NCI-H748 treated with DMSO at 0.1 percent for 48 hours (cell line): ENCODE data around the gene SEMA4C.

Experiments
- DNase-seq: peaks from one replicate; lab custom pipeline; 2025; lab: John Stamatoyannopoulos, UW

The SEMA4C gene

DNA sequence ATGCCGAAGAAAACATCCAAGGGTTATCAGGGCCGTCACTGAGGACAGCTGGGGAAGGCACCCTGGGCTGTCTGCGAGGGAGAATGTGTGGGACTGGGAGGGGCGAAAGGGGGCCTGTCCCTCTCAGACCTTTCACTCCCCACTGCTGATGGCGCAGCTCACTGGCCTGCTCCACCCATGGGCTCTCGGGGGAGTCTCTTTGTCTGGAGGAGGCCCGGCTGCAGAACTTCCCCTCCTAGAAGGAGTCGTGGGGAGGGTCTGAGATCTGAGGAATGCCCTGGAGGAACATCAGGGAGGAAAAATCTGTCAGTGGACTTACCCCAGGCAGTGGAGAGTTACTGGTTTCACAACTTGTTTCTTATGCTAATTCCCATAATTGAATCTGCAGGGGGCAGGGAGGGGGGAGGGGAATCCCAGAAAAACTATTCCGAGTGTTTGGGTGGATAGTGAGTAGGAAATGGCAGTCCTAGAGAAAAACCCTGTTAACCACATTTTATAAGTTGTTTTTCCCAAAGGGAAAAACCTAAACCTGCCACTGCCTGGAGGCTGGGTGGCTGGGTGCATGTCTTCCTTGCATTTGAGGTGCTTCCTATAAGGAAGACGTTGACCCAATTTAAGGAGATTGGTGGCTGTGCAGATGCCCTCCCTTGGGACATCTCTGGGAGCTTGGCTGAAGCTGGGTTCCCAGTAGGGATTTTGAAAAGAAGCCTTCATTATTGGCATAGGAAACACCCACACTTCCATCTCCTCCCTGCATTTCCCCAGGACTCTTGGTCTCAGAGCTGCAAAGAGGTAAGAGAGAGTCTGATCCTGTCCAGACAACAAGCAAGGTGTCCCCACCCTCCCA, 11.7 kb upstream of the SEMA4C start:
- DNase-seq: no peak

DNA sequence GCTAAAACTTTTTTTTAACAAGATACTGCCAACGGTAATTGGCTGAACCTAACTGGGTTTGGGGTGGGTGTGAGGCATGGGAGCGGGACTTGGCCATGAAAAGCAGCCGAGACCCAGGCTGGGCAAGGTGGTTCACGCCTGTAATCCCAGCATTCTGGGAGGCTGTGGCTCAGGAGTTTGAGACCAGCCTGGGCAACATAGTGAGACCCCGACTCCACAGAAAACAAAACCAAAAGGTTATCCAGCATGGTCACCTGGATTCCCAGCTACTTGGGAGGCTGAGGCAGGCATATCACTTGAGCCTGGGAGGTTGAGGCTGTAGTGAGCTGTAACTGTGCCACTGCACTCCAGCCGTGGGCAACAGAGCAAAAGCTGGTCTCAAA, 11.0 kb upstream of the SEMA4C start:
- DNase-seq: no peak

DNA sequence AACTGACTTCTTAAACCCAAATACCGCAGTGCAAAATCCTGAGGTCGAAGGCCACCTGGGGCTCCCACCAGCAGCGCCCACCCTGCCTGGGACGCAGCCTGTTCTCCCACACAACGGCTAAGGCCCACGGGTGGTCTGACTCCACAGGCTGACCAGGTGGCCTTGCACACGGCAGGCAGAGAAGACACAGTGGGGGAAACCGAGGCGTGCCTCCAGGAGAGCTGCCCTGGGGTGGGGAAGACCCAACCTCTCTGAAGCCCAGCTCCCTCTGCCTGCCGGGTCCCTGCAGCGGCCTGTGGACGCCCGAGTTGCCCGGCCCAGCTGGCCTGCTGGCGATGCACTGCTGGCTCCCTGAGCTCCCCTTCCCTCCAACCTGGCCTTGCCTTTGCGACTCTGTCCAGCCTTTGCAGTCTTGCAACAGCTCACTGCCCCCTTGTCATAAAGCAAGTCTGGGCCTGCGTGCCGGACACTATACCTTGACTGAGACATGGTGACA, 9.7 kb upstream of the SEMA4C start:
- DNase-seq: no peak

DNA sequence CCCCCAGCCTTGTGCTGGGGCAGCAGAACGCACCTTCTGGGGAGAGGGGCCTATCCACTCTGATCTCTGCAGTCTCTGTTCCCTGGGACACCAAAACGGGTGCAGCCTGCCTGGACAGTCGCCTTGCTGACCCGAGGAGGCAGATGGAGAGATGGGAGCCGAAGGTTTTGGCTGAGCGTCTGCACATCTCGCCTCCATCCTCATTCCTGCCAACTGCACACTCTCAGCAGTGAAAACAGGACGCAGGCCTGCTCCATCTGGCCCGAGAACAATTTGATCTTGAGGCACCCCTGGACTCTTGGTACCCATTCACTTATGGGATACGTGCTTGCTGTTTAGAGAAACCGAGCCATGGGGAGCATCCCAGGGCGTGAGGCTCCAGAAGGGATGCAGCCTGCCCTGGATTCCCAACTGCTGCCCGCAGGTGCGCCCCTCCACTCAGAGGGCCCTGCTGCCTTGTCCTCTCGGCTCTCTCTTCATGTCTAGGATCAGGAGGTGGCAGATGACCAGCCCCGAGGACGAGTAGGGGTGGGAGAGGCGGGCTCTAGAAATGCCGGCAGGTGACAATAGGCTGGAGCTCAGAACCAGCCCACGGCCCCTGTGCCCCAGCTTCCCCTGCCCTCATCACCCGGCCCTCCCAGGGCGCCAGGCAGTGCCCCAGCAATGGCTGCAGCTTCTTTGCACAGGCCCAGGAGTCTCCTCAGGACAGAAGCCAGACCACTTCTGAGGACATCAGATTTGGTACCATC, 9.1 kb upstream of the SEMA4C start:
- DNase-seq: no peak

DNA sequence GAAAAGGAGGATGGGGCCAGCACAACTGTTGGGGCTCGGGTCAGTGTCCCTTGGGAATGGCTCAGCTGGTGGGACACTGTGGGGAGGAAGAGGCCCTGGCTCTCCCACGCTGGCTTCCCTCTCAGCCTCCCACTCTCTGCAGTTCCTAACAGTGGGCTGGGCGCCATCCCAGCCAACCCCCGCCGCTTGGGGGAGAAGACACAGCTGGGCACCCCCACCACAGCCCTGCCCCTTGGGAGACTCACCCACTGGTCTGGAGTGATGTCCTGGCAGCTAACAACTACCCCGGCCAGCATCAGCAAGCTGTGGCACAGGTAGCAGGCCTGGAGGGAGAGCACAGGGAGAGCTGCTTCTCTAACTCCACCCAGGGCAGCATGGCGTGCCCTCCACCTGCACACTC, 8.3 kb upstream of the SEMA4C start:
- DNase-seq: no peak

DNA sequence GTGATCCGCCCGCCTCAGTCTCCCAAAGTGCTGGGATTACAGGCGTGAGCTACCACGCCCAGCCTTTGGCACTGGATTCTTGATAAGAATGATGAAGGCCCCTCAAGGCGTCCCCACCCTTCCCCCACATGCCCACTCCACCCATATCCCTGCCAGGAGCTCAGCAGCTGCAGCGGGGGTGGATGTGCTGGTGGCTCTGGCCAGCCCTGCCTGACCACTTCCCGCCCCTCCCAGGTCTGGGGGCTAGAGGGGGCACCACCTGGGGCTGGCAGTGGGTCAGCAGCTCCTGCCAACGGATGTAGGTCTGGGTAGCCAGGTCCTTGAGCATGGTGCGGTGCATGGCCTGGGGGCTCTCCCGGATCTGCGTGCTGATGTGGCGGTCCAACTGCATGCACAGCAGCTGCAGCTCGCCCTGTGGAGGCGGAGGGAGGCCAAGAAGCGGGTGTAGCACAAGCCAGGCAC, 7.8 kb upstream of the SEMA4C start:
- no peak for DNase-seq

DNA sequence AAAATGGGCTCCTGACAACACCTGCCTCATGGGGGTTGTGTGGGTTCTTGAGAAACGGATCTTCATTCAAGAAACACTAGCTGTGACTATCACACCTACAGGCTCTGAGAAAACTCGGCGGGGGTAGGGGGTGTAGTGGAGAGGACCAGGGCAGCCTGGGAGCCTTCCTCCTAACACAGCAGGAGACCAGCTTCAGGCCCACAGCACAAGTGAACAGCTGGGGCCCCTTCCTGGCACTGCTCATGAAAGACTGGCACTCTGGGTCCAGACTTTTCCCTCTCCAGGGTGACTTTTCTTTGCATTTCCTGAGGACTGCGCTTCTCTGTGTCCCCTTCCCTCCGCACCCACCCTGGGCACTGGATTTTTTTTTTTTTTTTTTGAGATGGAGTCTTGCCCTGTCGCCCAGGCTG, 7.2 kb upstream of the SEMA4C start:
- DNase-seq: no peak

DNA sequence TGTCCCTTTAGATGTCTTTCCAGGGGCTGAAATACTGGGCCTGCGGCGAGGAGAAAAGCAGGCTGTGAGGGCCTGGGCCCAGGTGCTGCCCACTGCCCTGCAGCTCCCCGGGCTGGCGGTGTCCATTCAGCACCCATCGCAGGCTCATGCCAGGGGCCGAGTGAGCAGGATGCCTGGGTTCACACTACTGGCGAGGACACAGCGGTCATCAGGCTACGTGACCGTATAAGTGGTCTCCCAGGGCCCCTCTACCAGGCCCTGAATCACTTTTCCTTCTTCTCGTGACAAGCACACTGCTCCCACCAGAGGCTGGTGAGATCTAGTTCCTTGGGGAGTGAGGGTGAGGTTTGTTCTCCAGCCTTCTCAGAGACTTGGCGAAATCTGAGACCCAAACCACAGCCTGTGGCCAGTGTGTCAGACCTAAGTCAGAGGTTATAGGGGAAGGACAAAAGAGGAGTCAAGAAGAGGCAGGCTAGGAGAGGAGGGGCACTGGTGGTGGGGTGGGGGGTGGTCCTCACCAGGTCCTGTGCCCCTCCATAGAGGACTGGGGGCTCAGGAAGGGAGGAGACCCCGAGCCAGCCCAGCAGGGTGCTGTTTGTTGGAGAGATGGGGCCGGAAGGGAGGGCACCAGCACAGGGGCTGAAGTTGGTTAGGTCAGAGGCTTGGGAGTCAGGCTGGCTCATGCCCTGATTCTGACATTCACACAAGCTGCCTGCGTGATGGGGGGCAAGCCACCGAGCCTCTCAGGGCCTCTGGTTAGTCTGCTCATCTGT, 6.6 kb upstream of the SEMA4C start:
- no peak for DNase-seq

DNA sequence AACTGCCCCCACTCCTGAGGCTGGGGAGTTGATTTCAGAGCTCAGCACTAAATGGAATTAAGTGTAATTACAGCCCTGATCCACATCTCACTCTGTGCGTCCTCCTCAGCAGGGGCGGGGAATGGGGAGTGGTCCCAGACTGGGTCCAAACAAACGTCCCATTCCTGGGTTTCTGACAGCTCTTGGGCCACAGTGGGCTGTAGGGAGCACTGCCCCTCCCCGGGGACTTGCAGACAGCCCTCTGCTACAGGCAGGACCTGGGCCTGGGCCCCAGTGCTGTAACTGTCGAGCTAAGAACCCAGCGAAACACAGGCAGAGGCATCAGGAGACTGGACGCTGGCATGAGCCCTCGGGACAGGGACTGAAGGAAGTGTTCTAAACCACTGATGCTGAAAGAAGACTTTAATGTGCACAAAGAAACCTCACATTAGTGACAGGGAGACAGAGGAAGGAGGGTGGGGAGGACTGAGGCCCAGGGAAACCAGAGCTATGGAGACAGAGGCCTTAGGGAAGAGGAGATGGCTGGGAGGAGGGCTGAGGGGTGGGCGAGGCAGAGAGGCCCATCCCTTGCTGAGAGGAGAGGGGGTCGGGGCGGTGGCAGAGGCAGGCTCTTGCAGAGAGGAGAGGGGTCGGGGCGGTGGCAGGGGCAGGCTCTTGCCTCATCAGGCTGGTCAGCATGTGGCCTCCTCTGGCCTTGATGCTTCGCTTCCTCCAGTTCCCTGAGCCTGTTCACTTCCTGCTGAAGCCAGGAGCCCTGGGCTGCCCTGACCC, 5.8 kb upstream of the SEMA4C start:
- DNase-seq: no peak

- DNase-seq: no peak
Measured at GRCh38 chr2:96874198-96874831, 4.4 kb upstream of the SEMA4C start.

DNA sequence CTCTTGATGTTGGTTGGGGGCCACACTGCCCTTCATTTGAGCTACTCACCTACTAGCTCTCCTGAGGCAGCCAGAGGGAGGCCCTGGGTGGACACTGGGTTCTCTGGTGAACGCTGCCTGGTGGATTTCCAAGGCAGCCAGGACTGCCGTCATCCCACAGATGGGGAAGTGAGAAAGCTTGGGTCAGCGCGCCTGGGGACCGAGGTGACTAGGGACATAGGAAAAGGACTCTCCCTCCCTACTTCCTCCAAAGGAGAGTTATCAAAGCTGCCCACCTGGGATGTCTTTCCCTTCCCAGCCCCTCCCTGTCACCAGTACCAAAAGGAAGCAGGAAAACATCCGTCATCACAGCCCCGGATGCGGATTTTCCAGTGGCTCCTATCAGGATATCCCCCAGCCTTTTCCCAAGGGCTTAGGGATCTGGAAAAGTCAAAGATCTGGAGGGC, 3.8 kb upstream of the SEMA4C start:
- no peak for DNase-seq

GRCh38 chr2:96872591-96873349, 2.9 kb upstream of the SEMA4C start:
- no peak for DNase-seq

DNA sequence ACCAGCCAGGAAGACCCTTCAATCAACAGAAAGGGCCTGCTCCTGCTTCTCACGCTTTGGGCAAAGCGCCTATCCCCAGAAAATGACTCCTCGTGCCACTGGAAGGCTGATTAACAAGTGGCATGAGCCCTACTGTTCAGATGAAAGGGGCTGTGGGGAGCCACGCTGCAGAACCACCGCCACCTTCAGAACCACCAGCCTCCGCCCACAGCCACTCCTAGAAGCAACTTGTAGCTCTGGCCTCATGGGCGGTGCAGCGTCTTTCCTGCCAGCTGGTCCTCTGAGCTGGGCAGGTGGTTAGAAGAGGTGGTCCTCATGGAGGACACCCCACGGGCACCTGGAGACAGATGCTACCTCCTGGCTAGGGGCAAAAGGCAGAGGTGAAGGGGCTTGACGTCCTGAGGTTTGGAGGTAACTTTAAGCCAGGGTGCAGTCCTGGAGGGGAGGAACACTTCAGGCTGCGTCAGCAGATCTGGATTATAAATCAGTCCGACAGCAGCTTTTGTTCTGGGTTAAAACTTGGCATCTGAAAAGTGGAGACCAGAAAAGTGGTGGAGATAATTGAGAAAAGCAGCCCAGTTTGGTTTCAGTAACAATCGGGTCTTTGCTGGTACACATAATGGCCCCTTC, 861 bp upstream of the SEMA4C start:
- peak; percentile 8 for DNase-seq

GRCh38 chr2:96869281-96869821, 529 bp downstream of the SEMA4C start:
- DNase-seq: no peak

GRCh38 chr2:96868555-96869280, 1.2 kb downstream of the SEMA4C start:
- peak; percentile 37 for DNase-seq

DNA sequence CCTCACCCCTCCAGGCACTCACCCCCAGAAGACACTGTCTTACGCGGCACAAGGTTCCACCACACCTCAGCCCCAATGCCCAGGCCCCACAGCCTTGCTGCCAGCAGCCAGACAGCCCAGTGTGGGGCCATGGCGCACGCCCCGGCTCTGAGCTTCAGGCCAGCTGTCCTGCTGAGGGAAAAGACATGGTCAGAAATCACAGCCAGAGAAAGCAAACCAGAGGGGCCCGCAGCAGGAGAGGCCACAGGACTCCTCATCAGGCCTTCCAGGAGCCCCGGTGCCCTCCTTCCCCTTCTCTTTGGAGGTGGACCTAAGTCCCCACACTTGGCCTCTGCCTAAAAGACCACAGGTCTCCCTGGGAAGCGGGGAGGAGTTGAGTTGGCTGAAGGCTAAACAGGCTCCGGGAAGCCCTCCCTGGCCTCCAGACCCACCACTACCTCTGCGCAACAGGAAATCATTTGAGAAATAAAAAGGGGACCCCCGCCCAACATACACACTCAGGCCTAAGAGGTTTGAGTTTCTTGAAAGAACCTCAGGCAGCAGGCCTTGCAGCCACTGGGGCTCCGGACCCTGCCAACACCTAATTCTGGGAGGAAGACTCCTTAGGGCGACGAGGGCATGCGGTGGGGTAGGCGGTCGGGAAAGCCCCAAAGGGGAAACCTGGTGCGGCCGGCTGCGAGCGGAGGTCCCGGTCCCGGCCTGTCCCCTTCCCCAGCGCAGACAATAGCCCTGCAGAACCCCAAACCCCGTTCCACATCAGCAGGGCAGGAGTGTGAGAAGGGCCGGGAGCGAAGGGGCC, 1.9 kb downstream of the SEMA4C start:
- no peak for DNase-seq

DNA sequence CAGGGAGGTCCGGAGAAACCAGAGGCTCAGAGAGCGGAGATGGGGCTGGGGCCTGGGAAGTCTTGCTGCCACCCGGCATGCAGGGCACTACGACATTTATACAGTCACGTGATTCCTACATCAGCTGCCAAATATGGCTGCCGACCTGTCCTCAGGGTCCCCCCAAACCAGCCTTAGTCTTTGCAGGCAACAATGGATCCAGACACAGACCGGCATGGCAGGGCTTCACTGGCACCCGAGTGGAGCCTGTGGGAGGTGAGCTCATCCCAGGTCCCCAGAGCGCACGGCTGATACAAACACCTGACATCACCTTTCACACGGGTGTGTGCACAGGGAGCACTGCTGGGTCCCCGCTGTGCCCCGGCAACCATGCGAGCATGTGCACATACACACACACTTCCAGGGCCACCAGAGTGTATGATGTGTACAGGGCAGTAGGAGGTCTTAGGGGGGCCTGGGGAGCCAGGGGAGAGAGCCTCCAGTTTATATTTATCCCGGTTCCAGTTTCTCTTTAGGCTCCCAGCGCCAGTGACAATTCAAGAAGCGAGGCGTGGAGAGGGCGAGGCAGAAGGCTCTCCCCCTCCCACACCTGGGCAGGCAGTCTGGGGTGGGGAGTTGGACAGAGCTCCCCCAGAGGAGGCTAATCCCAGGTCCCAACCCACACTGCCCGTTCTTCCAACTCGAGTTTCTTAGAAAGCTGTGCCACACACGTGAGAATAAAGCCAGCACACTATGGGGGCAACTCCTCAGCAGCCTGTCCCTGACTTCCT, 2.7 kb downstream of the SEMA4C start:
- no peak for DNase-seq
